HG03103 (cell line): ENCODE measurements around the gene FLT1.

ENCODE experiments used
- ATAC-seq: cut with Tn5 transposase; IDR thresholded peaks from one replicate; pipeline ENCODE4 v1.9.1; 2021; ENCODE audit warnings: low read depth; ENCODE audit not compliant: unreplicated experiment

Gene FLT1

GRCh38 chr13:28432816-28433560, 61.9 kb downstream of the FLT1 start:
- ATAC-seq, result no peak

GRCh38 chr13:28429685-28430290, 65.1 kb downstream of the FLT1 start:
- peak; percentile 89 for ATAC-seq

GRCh38 chr13:28429096-28429495, 65.8 kb downstream of the FLT1 start:
- ATAC-seq, result no peak

- ATAC-seq, result no peak
Observed at GRCh38 chr13:28426381-28426780, 68.5 kb downstream of the FLT1 start.

- ATAC-seq, result no peak
Observed at GRCh38 chr13:28425793-28426192, 69.1 kb downstream of the FLT1 start.

- ATAC-seq, result no peak
Observed at GRCh38 chr13:28424541-28424940, 70.4 kb downstream of the FLT1 start.

- no peak for ATAC-seq
Observed at GRCh38 chr13:28423010-28423409, 71.9 kb downstream of the FLT1 start.

- no peak for ATAC-seq
Observed at GRCh38 chr13:28421676-28422410, 73.1 kb downstream of the FLT1 start.

GRCh38 chr13:28420704-28421103, 74.2 kb downstream of the FLT1 start:
- ATAC-seq, result no peak

- no peak for ATAC-seq
Observed at GRCh38 chr13:28415994-28416421, 78.9 kb downstream of the FLT1 start.

- no peak for ATAC-seq
Observed at GRCh38 chr13:28413999-28414398, 80.9 kb downstream of the FLT1 start.

- ATAC-seq, result no peak
Observed at GRCh38 chr13:28412981-28413380, 81.9 kb downstream of the FLT1 start.

GRCh38 chr13:28411831-28412353, 83.0 kb downstream of the FLT1 start:
- ATAC-seq, result no peak

GRCh38 chr13:28410096-28410495, 84.8 kb downstream of the FLT1 start:
- ATAC-seq, result no peak

GRCh38 chr13:28409648-28410047, 85.3 kb downstream of the FLT1 start:
- no peak for ATAC-seq

- no peak for ATAC-seq
Observed at GRCh38 chr13:28408863-28409262, 86.1 kb downstream of the FLT1 start.

GRCh38 chr13:28408235-28408848, 86.6 kb downstream of the FLT1 start:
- no peak for ATAC-seq

GRCh38 chr13:28406733-28407266, 88.1 kb downstream of the FLT1 start:
- ATAC-seq, result no peak

- ATAC-seq, result no peak
Observed at GRCh38 chr13:28402057-28402381, 92.9 kb downstream of the FLT1 start.

- no peak for ATAC-seq
Observed at GRCh38 chr13:28401303-28402056, 93.4 kb downstream of the FLT1 start.
